Measurements from ENCODE around the gene MPPED2. TPM values are rescaled to one million over a fixed set of nuclear protein-coding genes. Genes with fewer than 3 reads are reported as not detected.

Gene MPPED2
- total RNA-seq, 1 donor from 2014 or later, result 179 TPM

- Mint-ChIP-seq H3K36me3 (peaks cover 13% of the 10 kb centered on the region), H3K9me3 (no peaks in the 10 kb centered on the region), H3K27ac (peak overlapping the region; percentile 97), H3K27me3 (ENCODE audit: low read depth) (no peaks in the 10 kb centered on the region), H3K4me3 (no peak overlapping the region), H3K4me1 (peaks cover 74% of the 10 kb centered on the region)
- no peak for DNase-seq (ENCODE audit: low spot score in 2 of 2, unreplicated experiment in 2 of 2)
- TF ChIP-seq CTCF (IDR thresholded peaks at IDR 0.05; ENCODE audit: unreplicated experiment), result no peak
These were observed 171.9 kb downstream of the MPPED2 start for GRCh38 chr11:30414244-30414643.

GRCh38 chr11:30412509-30412908 is 173.6 kb downstream of the MPPED2 start:
- Mint-ChIP-seq H3K4me3 (no peak overlapping the region), H3K9me3 (no peaks in the 10 kb centered on the region), H3K27ac (peak overlapping the region; percentile 97), H3K36me3 (peaks cover 12% of the 10 kb centered on the region), H3K27me3 (ENCODE audit: low read depth) (no peaks in the 10 kb centered on the region), H3K4me1 (peaks cover 66% of the 10 kb centered on the region)
- no peak for TF ChIP-seq CTCF (IDR thresholded peaks at IDR 0.05; ENCODE audit: unreplicated experiment)
- no peak for DNase-seq (ENCODE audit: low spot score in 2 of 2, unreplicated experiment in 2 of 2)

GRCh38 chr11:30411383-30411782 is 174.8 kb downstream of the MPPED2 start:
- no peak for DNase-seq (ENCODE audit: low spot score in 2 of 2, unreplicated experiment in 2 of 2)
- H3K9me3 Mint-ChIP-seq, result no peaks in the 10 kb centered on the region
- peak overlapping the region; percentile 97 for H3K27ac Mint-ChIP-seq
- H3K4me1 Mint-ChIP-seq, result peaks cover 67% of the 10 kb centered on the region
- H3K4me3 Mint-ChIP-seq, result no peak overlapping the region
- H3K36me3 Mint-ChIP-seq, result peaks cover 14% of the 10 kb centered on the region
- H3K27me3 Mint-ChIP-seq (ENCODE audit: low read depth), result no peaks in the 10 kb centered on the region
- no peak for TF ChIP-seq CTCF (IDR thresholded peaks at IDR 0.05; ENCODE audit: unreplicated experiment)

- peak overlapping the region; percentile 90 for H3K27ac Mint-ChIP-seq
- peaks cover 44% of the 10 kb centered on the region for H3K4me1 Mint-ChIP-seq
- TF ChIP-seq CTCF (IDR thresholded peaks at IDR 0.05; ENCODE audit: unreplicated experiment), result no peak
- peaks cover 29% of the 10 kb centered on the region for H3K36me3 Mint-ChIP-seq
- H3K27me3 Mint-ChIP-seq (ENCODE audit: low read depth), result no peaks in the 10 kb centered on the region
- no peak for DNase-seq (ENCODE audit: low spot score in 2 of 2, unreplicated experiment in 2 of 2)
- H3K4me3 Mint-ChIP-seq, result no peak overlapping the region
- H3K9me3 Mint-ChIP-seq, result no peaks in the 10 kb centered on the region
These were observed 179.0 kb downstream of the MPPED2 start for GRCh38 chr11:30406978-30407762.

- Mint-ChIP-seq H3K4me3 (no peak overlapping the region), H3K27ac (peak overlapping the region; percentile 90), H3K9me3 (no peaks in the 10 kb centered on the region), H3K4me1 (peaks cover 32% of the 10 kb centered on the region), H3K36me3 (peaks cover 31% of the 10 kb centered on the region), H3K27me3 (ENCODE audit: low read depth) (no peaks in the 10 kb centered on the region)
- TF ChIP-seq CTCF (IDR thresholded peaks at IDR 0.05; ENCODE audit: unreplicated experiment), result no peak
- no peak for DNase-seq (ENCODE audit: low spot score in 2 of 2, unreplicated experiment in 2 of 2)
These were observed 180.8 kb downstream of the MPPED2 start for GRCh38 chr11:30405385-30405784.

Measured in mesothelial cell of epicardium (in vitro differentiated cells).